Measurements from ENCODE around the gene ATF2.

Gene ATF2

GRCh38 chr2:175074478-175074877, 93.5 kb downstream of the ATF2 start:
- no peak for DNase-seq

DNA sequence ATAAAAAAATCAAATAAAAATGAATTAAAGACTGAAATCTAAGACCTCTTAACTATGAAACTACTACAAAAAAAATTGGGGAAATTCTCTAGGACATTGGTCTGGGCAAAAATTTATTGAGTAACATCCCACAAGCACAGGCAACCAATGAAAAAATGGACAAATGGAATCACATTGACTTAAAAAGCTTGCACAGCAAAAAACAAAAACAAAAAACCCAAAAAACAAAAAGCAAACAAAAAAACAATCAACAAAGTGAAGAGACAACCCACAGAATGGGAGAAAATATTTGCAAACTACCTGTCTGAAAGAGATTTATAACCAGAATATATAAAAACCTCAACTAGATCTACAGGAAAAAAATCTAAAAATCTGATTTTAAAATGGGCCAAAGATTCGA, 99.5 kb downstream of the ATF2 start:
- DNase-seq, result no peak

- no peak for DNase-seq
These were observed 101.6 kb downstream of the ATF2 start for GRCh38 chr2:175066411-175066810.

DNA sequence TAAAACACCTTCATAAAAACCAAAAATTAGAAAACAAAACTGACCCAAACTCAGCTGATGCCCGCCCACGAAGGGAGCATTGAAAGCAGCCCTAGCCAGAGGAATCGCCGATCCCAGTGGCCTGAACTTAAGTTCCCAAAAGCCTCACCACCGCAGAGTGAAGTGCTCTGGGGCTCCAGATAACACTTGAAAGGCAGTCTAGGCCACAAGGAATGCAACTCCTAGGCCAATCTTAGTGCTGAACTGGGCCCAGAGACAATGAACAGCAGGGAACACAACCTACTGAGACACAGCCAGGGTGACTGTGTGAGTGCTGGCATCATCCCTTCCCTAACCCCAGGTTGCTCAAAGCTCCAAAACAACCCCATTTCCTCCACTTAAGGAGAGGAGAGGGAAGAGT, 103.2 kb downstream of the ATF2 start:
- DNase-seq, result no peak

DNA sequence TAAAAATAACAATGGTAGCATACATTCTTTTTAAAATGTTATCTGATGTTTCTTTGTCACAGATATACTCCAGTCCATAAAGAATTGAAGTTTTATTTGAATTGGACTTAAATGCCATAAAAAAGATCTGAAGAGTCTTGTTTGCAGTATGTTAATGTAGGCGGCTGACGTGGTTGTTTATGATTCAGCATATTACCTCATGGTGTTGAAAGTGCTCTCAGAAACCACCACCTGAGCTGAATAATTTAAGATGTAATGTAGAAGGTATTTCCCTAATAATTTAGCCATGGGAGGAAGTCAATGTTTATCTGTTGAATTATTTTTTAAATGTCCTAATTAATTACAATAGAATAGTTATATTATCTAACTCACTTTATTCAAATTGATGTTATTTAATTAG, 104.3 kb downstream of the ATF2 start:
- no peak for DNase-seq

GRCh38 chr2:175062787-175063585, 105.0 kb downstream of the ATF2 start:
- DNase-seq, result no peak

DNA sequence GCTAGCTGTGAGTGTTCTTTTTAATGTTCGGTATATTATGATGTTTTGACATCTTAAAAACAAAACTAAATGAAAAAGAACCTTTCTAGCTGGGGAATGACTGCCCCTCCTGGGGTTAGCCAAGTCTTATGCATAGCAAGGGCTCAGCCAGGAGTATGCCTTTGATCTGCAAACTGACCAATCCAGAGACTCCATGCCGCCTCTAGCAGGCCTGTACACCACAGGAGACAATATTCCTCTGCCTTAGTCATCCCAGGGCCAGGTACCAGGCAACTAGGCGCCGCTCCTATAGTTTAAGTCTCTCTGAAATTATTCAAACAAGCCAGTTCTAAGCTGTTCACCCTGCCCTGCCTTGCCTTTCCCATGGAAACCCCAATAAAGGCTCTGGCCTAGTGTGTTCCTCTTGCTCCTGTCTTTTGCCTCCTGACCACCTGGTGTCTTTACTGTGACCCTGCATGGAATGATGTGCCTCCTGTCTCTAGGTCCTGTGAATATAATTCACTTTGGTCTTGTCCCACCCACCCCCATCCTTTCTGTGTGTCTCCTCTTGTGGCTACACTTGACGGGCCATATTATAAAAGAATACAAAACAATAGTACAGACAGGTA, 110.8 kb downstream of the ATF2 start:
- no peak for DNase-seq

- no peak for DNase-seq
These were observed 112.0 kb downstream of the ATF2 start for GRCh38 chr2:175055993-175056392.

DNA sequence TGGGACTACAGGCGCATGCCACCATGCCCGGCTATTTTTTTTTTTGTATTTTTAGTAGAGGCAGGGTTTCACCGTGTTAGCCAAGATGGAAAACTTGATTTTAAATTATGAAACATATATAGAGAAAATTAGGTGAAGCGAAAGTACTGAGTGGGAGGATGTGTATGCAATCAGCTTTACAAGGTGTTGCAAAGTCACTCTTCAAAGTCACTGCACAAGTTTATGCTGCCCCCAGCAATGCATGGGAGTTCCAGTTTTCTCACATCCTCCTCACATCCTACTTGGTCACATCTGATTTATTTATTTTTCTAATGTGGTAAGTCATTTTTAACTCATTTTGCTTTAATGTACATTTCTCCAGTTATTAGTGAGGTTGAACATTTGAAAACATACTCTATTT, 113.7 kb downstream of the ATF2 start:
- no peak for DNase-seq

- DNase-seq, result no peak
These were observed 118.3 kb downstream of the ATF2 start for GRCh38 chr2:175049661-175050060.

GRCh38 chr2:175048275-175048674, 119.7 kb downstream of the ATF2 start:
- peak; percentile 12 for DNase-seq

DNA sequence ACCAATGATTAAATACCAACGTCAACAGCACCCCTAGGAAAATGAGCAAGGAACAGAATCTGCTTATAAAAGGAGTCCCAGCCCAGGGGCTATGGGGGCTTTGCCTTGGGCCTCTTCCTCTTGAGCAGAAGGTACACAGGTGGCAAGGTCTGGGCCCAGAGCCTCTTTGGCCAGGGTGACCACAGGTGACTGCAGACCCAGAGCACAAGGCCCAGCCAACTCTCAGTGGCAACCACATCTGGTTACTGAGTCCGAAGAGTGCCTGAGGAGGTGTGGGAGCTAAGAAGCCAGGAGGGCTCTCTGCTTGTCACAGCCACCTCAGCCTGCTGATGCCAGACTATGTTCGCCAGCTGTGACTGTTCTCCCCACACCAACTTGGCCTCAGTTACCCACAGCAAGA, 128.5 kb downstream of the ATF2 start:
- no peak for DNase-seq

DNA sequence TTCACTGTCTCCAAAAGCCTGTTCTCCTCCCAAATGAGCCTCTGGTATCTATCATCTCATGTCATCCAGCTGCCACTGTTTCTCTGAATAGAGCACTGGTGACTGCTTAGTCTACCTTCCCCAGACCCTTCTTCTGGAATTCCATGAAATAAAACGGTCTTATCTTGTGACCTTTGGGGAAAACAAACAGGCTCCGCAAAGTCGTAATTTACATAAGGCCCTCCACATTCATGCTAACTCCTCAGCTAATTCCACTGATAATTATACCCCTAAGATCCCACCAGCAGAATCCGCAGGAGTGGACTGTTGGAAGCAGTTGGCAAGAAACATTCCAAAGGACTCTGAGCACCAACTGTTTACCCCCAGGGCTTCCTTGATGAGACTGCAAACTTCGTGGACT, 129.0 kb downstream of the ATF2 start:
- DNase-seq, result no peak

- no peak for DNase-seq
These were observed 130.1 kb downstream of the ATF2 start for GRCh38 chr2:175037941-175038340.

DNA sequence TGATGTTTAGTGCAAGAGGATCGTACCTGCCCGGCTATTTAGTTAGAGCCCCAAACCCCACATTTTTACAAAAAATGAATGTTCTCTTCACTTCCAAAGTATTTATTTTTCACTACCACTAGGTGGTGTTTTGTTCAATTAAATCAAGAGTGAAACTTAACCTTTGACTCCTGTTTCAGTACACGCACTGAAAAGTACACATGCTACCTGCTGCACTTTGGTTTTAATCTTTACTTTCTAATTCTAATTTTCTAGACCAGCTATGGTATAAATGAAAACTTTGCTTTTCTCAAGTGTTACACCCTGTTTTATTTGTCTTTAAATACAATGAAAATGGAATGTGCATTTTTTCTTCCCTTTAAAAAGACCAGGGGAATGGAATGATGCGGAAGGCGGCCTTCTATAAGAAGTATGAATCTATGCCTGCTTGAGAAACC, 131.4 kb downstream of the ATF2 start:
- DNase-seq, result peak; percentile 52

DNA sequence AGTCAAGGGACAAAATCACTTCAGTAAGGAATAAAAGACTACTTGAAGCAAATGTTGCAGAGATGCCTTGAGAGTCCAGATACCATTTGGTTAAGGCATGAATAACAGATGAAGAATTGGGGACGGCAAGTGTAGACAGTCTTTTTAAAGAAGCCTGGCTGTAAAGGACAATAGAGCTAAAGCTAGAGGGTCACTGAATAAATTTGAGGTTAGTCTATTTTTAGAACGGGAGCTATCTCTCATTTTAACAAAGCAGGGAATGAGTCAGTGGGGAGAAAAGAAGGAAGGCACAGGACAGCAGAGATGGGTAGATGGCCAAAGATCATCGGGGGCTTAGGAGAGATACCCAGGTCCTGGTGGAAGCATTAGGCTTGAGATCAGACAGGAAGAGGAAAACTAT, 132.2 kb downstream of the ATF2 start:
- no peak for DNase-seq

DNA sequence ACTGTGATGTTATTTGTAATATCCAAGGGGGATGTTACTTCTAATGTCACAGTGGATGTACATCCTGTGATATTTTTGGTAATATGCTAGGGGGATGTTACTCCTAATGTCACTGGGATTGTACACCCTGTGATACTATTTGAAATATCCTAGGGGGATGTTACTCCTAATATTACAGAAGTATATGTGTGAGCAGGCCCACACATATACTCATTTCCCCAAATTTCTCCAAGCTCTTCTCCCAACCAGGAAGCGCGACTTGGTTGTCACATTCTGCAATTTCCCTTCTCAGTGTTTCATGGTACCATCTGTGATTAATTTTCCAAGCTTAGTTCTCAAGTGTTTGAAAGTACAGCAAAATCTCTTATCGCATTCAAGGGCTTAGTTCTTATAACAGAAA, 133.3 kb downstream of the ATF2 start:
- DNase-seq, result peak; percentile 71

DNA sequence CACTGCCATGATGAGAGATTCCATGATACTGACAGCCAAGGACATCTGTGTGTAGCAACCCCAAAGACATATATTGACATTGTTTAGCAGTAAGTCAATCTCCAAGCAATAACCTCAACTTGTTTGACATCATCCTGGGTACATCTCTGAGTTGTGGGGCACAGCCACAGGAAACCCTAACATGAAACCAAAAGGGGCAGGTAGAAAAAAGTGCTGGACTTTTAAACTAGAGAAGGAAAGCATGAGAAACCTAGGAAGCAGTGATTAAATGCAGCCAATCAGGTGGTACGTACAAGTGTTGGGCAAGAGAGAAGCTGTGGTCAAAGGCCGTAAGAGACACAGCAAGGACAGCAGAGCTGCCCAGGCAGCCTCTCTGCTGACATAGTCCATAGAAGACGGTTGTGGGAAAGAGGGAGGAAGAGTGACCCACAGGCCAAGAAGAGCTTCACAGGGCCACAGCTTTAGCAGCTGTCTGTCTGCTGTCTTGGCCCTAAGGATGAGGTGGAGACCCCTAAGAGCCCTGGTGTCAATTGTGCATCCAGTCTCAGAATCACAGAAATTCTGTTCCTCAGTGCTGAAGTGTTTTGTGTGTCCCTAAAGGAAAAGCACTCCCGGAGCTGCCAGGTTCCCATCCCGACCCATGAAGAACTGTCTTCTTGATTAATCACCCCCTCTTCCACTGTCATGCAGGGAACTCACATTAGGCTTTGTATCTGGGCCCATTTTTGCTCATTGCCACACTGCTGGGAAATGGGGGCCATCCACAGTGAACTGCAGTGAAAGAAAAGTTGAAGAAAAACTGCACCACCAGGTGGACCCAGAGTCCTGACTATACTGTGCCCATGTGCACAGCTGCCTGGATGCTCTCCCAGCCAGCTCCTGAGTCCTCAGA, 137.4 kb downstream of the ATF2 start:
- DNase-seq, result peak; percentile 27

GRCh38 chr2:175027755-175028154, 140.2 kb downstream of the ATF2 start:
- DNase-seq, result no peak

GRCh38 chr2:175026385-175026784, 141.6 kb downstream of the ATF2 start:
- DNase-seq, result no peak

DNA sequence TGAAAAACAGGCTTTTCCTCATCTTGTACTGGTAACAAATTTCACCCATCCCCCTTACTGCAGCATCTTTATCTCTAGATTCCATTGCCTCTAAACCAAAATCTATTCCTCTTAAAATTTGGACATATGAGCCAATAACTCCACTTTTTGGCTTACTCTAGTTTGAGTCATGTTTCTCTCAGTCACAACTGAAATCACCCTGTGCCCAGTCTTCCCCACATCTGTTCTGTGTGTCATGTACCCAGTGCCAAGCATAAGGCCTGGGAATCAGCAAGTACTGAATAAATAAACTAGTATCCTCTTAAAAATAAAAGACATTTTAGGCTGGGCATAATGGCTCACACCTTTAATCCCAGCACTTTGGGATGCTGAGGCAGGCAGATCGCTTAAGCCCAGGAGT, 142.1 kb downstream of the ATF2 start:
- no peak for DNase-seq

GRCh38 chr2:175025233-175025632, 142.8 kb downstream of the ATF2 start:
- DNase-seq, result no peak

DNA sequence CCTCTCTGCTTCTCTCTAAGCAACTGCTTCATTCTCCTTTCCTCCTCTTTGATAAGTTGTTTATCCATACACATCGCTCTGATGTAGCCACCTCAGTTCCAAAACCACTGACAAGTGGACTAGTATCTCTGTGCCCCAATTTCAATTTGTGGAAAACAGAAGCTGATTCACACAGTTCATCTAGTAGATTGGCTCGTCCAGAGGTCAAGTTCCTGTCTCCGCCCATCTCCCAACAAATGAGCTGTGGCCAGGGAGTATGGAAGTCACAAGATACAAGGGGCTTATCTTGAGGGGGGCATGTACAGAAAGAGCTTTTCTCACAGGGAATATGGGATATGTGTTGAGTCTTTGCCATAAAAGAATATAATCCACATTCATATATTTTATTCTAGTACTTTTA, 145.1 kb downstream of the ATF2 start:
- DNase-seq, result no peak

All from suppressor macrophage treated with lipopolysaccharide for 4 hours (primary cell).